ENCODE results near the gene CACNA1G.

Gene CACNA1G

DNA sequence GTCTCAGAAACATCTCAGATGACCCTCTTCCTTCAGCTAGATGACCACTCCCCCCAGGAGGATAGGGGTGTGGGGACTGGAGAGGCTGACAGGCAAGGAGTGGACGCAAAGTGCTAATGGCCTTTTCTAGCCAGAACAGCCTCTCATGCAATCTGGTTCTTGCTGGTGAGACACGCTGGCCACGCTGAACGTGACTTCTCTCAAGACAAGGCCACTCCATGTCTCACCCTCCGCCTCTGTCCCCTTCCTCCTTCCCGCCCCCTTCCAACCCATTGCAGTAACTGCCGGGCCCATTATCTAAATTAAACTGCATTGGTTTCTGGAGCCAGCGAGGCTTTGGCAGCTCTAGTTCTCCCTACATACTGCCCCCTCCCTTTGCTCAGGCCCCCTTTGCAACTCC, 9.5 kb downstream of the CACNA1G start:
- DNase-seq: no peak

GRCh38 chr17:50570528-50570927, 10.0 kb downstream of the CACNA1G start:
- DNase-seq: no peak

GRCh38 chr17:50571681-50572080, 11.2 kb downstream of the CACNA1G start:
- DNase-seq: no peak

DNA sequence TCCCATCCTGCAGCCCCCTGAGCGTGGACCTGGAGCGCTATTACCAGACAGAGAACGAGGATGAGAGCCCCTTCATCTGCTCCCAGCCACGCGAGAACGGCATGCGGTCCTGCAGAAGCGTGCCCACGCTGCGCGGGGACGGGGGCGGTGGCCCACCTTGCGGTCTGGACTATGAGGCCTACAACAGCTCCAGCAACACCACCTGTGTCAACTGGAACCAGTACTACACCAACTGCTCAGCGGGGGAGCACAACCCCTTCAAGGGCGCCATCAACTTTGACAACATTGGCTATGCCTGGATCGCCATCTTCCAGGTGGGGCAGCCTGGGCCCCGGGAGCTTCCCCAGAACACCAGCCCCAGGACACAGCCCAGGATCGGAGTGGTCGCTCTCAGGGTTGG, 12.0 kb downstream of the CACNA1G start:
- DNase-seq: no peak

DNA sequence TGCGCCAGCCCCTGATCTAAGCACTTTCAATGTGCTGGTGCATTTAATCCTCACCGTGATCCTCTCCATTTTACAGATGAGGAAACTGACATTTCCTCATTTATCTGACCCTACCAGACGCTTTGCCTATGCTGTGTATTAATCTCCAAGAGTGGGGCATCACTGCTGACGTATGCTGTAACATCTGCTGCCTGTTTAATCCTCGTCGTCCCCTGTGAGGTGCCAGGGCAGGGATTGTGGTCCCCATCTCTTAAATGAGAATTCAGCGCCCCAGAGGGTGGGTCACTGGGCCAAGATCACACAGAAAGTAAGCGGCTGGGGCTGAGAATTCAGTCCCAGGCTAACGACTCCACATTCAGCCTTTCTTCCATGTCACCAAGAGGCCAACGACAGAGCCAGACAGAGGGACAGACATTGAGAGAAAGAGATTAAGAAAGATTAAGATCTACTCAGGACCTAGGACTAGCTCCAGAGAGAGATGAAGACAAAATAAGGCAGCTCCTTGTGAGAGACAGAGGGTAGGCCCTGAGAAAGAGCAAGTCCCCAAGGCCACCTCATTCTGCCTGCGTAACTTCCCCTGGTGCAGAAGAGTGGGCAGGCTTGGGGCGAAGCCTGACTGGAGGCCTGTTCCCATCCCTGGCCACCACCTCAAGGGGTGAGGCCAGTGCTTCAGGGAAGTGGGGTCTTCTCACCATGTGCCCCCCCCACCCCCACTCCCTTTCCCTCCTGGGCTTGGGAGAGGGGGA, 13.5 kb downstream of the CACNA1G start:
- DNase-seq: no peak

- no peak for DNase-seq
Observed at GRCh38 chr17:50575581-50576210, 15.2 kb downstream of the CACNA1G start.

DNA sequence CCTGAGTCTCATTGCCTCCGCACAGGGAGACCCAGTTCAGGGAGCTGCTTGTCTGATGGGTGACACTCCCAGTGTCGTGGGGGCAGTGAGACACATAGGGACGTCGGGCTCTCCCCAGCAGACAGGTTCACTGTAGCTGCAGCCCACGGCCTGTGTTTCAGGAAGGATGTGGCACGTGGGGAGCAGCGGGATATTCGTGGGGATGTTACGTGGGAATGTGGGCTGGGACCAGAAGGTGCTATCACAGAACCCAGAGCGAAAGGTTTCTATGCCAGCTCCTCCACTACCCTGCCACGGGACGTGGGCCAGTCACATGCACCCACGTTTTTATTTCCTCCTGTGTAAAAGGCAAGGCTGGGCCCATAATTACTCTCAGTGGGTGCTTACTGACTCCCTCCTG, 16.3 kb downstream of the CACNA1G start:
- no peak for DNase-seq

- DNase-seq: no peak
Observed at GRCh38 chr17:50577451-50577954, 17.0 kb downstream of the CACNA1G start.

DNA sequence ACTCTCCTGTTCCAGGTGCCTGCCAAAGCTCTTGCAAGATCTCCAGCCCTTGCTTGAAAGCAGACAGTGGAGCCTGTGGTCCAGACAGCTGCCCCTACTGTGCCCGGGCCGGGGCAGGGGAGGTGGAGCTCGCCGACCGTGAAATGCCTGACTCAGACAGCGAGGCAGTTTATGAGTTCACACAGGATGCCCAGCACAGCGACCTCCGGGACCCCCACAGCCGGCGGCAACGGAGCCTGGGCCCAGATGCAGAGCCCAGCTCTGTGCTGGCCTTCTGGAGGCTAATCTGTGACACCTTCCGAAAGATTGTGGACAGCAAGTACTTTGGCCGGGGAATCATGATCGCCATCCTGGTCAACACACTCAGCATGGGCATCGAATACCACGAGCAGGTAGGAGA, 17.7 kb downstream of the CACNA1G start:
- no peak for DNase-seq

GRCh38 chr17:50579399-50579798, 18.9 kb downstream of the CACNA1G start:
- no peak for DNase-seq

GRCh38 chr17:50580646-50581045, 20.1 kb downstream of the CACNA1G start:
- DNase-seq: no peak

- no peak for DNase-seq
Observed at GRCh38 chr17:50581316-50581715, 20.8 kb downstream of the CACNA1G start.

GRCh38 chr17:50582741-50583140, 22.2 kb downstream of the CACNA1G start:
- no peak for DNase-seq

DNA sequence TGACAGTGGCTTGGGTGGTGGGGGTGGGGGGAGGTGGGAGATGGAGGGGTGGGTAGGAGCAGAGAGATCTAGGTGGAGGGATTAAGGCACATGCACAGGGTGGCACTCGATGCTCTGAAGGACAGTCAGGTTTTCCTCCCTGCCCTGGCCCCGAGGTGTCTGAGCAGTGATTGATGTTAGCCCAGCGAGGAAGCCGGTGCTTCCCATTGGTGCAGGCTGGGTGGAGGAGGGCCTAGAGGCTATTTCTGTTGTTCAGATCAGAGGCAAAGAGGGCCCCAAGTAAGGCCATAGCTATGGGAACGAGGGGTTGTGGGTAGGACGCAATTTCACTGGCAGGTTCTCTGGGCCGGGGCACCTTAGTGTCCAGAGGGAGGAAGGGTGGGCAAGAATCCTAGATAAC, 23.1 kb downstream of the CACNA1G start:
- DNase-seq: no peak

DNA sequence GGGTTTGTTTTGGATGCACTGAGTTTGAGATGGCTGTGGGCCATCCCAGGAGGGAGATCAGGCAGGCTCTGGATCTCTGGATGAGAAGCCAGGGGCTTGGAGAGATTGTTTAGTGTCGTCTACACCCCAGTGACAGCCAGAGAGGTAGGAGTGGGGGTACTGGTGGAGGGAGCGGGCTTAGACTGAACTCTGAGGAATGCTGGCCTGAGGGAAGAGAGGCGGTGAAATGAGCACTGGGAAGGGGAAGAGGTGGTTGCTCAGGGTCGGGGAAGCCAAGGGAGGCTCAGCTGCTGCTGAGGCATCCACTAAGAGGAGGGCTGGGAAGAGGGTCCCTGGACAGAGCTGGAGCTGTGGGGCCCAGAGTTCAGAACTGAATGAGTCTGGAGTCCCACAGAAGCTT, 23.6 kb downstream of the CACNA1G start:
- no peak for DNase-seq

- DNase-seq: no peak
Observed at GRCh38 chr17:50584749-50585148, 24.2 kb downstream of the CACNA1G start.

- no peak for DNase-seq
Observed at GRCh38 chr17:50585346-50585745, 24.8 kb downstream of the CACNA1G start.

GRCh38 chr17:50585891-50586290, 25.4 kb downstream of the CACNA1G start:
- no peak for DNase-seq

DNA sequence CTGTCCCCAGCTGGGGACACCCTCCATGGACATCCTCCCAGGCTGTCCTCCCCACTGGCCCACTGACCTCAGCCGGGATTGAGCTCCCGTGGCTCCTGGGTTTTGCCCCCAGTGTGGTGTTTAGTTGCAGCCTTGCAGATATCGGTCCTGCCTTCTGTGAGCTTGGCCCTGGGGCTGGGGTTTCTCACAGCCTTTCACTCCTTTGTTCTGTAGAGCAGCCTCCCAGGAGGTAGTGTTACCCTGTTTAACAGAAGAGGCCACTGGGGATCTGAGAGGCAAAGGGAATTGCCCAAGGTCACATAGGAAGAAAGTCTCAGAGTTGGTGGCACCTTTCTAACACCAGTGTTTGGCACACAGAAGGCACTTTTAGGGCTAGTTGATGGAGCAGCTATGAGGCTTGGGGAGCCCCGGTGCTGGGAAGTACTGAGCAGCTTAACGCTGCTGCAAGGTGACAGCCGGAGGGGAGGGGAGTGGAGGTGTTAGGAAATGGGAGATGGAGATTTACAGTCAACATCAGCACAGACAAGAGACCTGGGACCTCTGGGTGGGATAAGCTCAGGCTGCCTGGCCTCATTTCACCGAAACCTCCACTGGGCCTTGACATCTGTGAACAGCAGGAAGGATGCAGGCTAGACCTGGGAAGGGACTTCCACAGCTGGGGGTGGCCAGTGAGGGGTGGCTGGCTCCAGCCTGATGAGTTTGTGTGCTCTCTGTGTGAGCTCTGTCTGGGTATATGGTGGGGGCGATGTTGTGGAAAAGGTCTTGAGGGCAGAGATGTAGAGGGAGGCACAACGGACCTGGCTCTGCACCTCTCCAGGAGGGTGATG, 26.1 kb downstream of the CACNA1G start:
- DNase-seq: no peak

DNA sequence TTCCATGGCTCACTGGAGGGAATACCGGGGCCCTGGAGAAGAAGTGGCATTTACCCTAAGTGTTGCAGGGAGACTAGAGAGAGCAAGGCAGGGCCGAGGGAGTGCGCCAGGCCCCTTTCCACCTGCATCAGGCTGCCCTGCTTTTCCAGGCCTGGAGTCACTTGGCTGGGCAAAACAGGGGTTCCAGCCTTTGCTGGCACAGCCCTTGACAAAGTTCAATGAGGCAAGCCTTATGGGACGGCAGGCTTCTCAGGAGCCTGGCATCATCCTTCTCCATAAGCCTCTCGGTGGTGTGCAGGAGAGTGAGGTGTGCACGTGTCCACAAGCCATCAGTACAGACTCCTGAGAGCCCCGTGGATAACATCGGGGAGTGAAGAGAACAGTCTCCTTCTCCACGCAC, 27.1 kb downstream of the CACNA1G start:
- DNase-seq: no peak

- no peak for DNase-seq
Observed at GRCh38 chr17:50588391-50589049, 28.0 kb downstream of the CACNA1G start.

GRCh38 chr17:50589095-50589705, 28.7 kb downstream of the CACNA1G start:
- no peak for DNase-seq
